ENCODE results near the gene XBP1. TPM values are rescaled to one million over a fixed set of nuclear protein-coding genes. Genes with fewer than 3 reads are reported as not detected.
A peak's percentile ranks its signal among the peaks of the same experiment; 100 is the strongest.

XBP1 gene
- total and polyA plus RNA-seq, 10 of the 15 experiments (the other 5 are each of a cell fraction or from before 2014, with no cell fraction given) = 44.5 to 313 (median 149) TPM

DNA sequence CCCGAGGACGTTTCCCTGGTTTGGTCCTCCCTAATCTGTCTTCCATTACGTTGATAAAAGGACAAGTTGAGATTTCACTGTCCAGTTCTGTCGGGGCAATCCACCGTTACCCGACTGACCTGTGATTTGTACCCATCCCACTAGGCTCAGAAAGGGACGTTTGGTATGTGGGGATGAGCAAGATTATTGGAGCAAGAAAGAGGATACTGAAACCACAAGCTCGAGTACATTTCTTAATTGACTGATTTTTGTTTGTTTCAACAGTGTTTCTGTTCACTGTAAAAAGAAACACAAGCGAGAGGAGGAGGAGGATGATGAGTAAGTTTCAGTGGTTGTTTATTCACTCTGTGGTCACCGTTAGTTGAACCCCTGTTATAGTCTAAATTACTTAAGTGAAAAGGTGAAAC lies 26.9 kb downstream of the XBP1 start (continued):
- TF ChIP-seq, protein P1, sequence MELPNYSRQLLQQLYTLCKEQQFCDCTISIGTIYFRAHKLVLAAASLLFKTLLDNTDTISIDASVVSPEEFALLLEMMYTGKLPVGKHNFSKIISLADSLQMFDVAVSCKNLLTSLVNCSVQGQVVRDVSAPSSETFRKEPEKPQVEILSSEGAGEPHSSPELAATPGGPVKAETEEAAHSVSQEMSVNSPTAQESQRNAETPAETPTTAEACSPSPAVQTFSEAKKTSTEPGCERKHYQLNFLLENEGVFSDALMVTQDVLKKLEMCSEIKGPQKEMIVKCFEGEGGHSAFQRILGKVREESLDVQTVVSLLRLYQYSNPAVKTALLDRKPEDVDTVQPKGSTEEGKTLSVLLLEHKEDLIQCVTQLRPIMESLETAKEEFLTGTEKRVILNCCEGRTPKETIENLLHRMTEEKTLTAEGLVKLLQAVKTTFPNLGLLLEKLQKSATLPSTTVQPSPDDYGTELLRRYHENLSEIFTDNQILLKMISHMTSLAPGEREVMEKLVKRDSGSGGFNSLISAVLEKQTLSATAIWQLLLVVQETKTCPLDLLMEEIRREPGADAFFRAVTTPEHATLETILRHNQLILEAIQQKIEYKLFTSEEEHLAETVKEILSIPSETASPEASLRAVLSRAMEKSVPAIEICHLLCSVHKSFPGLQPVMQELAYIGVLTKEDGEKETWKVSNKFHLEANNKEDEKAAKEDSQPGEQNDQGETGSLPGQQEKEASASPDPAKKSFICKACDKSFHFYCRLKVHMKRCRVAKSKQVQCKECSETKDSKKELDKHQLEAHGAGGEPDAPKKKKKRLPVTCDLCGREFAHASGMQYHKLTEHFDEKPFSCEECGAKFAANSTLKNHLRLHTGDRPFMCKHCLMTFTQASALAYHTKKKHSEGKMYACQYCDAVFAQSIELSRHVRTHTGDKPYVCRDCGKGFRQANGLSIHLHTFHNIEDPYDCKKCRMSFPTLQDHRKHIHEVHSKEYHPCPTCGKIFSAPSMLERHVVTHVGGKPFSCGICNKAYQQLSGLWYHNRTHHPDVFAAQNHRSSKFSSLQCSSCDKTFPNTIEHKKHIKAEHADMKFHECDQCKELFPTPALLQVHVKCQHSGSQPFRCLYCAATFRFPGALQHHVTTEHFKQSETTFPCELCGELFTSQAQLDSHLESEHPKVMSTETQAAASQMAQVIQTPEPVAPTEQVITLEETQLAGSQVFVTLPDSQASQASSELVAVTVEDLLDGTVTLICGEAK (IDR thresholded peaks at IDR 0.05; ENCODE audit: borderline replicate concordance) = no peak; the same call in 1 of the 2 replicates
- TF ChIP-seq, protein P2, sequence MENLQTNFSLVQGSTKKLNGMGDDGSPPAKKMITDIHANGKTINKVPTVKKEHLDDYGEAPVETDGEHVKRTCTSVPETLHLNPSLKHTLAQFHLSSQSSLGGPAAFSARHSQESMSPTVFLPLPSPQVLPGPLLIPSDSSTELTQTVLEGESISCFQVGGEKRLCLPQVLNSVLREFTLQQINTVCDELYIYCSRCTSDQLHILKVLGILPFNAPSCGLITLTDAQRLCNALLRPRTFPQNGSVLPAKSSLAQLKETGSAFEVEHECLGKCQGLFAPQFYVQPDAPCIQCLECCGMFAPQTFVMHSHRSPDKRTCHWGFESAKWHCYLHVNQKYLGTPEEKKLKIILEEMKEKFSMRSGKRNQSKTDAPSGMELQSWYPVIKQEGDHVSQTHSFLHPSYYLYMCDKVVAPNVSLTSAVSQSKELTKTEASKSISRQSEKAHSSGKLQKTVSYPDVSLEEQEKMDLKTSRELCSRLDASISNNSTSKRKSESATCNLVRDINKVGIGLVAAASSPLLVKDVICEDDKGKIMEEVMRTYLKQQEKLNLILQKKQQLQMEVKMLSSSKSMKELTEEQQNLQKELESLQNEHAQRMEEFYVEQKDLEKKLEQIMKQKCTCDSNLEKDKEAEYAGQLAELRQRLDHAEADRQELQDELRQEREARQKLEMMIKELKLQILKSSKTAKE (IDR thresholded peaks at IDR 0.05; ENCODE audit: low read depth, poor library complexity, severe bottlenecking) = peak; percentile 71
- no peak; the same call in 1 of the 2 replicates for TF ChIP-seq NFXL1 (IDR thresholded peaks at IDR 0.05; ENCODE audit: borderline replicate concordance)
- TF ChIP-seq EP300 (IDR thresholded peaks at IDR 0.05; ENCODE audit: borderline replicate concordance in 1 of 2, control insufficient read depth in 1 of 2, low read depth in 2 of 2, low read length in 2 of 2) = 0 out of 4 replicates have a peak, but pooled peaks of 1 of the 2 experiments have one; percentile 27
- no peak for TF ChIP-seq TAF1 (IDR thresholded peaks at IDR 0.05; ENCODE audit: borderline replicate concordance, low read depth, low read length)
- TF ChIP-seq SMAD1 (IDR thresholded peaks at IDR 0.05; ENCODE audit: low read depth, partially characterized antibody) = peak; percentile 51
- TF ChIP-seq, protein P3, sequence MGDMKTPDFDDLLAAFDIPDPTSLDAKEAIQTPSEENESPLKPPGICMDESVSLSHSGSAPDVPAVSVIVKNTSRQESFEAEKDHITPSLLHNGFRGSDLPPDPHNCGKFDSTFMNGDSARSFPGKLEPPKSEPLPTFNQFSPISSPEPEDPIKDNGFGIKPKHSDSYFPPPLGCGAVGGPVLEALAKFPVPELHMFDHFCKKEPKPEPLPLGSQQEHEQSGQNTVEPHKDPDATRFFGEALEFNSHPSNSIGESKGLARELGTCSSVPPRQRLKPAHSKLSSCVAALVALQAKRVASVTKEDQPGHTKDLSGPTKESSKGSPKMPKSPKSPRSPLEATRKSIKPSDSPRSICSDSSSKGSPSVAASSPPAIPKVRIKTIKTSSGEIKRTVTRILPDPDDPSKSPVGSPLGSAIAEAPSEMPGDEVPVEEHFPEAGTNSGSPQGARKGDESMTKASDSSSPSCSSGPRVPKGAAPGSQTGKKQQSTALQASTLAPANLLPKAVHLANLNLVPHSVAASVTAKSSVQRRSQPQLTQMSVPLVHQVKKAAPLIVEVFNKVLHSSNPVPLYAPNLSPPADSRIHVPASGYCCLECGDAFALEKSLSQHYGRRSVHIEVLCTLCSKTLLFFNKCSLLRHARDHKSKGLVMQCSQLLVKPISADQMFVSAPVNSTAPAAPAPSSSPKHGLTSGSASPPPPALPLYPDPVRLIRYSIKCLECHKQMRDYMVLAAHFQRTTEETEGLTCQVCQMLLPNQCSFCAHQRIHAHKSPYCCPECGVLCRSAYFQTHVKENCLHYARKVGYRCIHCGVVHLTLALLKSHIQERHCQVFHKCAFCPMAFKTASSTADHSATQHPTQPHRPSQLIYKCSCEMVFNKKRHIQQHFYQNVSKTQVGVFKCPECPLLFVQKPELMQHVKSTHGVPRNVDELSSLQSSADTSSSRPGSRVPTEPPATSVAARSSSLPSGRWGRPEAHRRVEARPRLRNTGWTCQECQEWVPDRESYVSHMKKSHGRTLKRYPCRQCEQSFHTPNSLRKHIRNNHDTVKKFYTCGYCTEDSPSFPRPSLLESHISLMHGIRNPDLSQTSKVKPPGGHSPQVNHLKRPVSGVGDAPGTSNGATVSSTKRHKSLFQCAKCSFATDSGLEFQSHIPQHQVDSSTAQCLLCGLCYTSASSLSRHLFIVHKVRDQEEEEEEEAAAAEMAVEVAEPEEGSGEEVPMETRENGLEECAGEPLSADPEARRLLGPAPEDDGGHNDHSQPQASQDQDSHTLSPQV (IDR thresholded peaks at IDR 0.05) = no peak
- 0 out of 2 replicates have a peak, but pooled peaks have one; percentile 41 for TF ChIP-seq MXI1 (IDR thresholded peaks at IDR 0.05; ENCODE audit: low read depth, low read length)
- TF ChIP-seq, protein P4, sequence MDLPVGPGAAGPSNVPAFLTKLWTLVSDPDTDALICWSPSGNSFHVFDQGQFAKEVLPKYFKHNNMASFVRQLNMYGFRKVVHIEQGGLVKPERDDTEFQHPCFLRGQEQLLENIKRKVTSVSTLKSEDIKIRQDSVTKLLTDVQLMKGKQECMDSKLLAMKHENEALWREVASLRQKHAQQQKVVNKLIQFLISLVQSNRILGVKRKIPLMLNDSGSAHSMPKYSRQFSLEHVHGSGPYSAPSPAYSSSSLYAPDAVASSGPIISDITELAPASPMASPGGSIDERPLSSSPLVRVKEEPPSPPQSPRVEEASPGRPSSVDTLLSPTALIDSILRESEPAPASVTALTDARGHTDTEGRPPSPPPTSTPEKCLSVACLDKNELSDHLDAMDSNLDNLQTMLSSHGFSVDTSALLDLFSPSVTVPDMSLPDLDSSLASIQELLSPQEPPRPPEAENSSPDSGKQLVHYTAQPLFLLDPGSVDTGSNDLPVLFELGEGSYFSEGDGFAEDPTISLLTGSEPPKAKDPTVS (IDR thresholded peaks at IDR 0.05; ENCODE audit: low read depth, low read length) = no peak
- TF ChIP-seq RELA (IDR thresholded peaks at IDR 0.05; ENCODE audit: borderline replicate concordance, partially characterized antibody) = no peak
- TF ChIP-seq, protein P5, sequence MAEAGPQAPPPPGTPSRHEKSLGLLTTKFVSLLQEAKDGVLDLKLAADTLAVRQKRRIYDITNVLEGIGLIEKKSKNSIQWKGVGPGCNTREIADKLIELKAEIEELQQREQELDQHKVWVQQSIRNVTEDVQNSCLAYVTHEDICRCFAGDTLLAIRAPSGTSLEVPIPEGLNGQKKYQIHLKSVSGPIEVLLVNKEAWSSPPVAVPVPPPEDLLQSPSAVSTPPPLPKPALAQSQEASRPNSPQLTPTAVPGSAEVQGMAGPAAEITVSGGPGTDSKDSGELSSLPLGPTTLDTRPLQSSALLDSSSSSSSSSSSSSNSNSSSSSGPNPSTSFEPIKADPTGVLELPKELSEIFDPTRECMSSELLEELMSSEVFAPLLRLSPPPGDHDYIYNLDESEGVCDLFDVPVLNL (IDR thresholded peaks at IDR 0.05; ENCODE audit: low read depth, low read length) = no peak
- no peak for TF ChIP-seq KLF5 (IDR thresholded peaks at IDR 0.05; ENCODE audit: partially characterized antibody)
- TF ChIP-seq GABPA (IDR thresholded peaks at IDR 0.05; ENCODE audit: low read depth) = no peak
- no peak for TF ChIP-seq TCF7 (IDR thresholded peaks at IDR 0.05; ENCODE audit: borderline replicate concordance)
- TF ChIP-seq EZH2 (IDR thresholded peaks at IDR 0.05; ENCODE audit: borderline replicate concordance, control insufficient read depth, low read depth, low read length) = no peak
- 0 out of 2 replicates have a peak, but pooled peaks have one; percentile 70 for TF ChIP-seq CBFB (IDR thresholded peaks at IDR 0.05; ENCODE audit: low read depth)

All from GM12878 (cell line).